K562 (cell line): ENCODE measurements around the gene FNDC4. TPM values are rescaled to one million over a fixed set of nuclear protein-coding genes. Genes with fewer than 3 reads are reported as not detected.

Experiments used
- ATAC-seq: fragments of 200-7000 bp; cut with Tn5 transposase; 3 replicates; pipeline ENCODE4 v1.9.1; 2020; ENCODE audit warnings: moderate library complexity
- BruUV-seq: library from RNA; stranded (reverse); fragments of 400-500 nt; replicated peaks from 2 replicates; lab custom pipeline; 2021; lab: Mats Ljungman, UMichigan
- CTCF ChIA-PET: fragments of 300-600 bp; formaldehyde crosslinking; extraction: SDS; loops from one replicate; lab custom pipeline; 2021; ENCODE audit warnings: low intra/inter-chr PET ratio; lab: Yijun Ruan, JAX
- POLR2A ChIA-PET: fragments of 300-600, 350-650 bp; sonication (Branson Sonifier 250); formaldehyde crosslinking; extraction: SDS; loops from one replicate; lab custom pipeline; 2021; ENCODE audit warnings: antibody characterized with exemption, inconsistent platforms; lab: Yijun Ruan, JAX
- DNase-seq, 4 experiments: peaks; one replicate each; pipeline versions ENCODE4 v3.0.0 to v3.0.0-alpha.2; 2011 to 2018; ENCODE audit warnings: low spot score in 3 of 4, mixed read lengths in 3 of 4; ENCODE audit errors: extremely low read depth in 1 of 4
- FAIRE-seq: peaks from 2 replicates; lab custom pipeline; 2011; peaks lifted over from hg19 to GRCh38; lab: Jason Lieb, UNC
- H2AFZ ChIP-seq: 2 replicates; pipeline ENCODE4 v1.6.0; 2011; ENCODE audit warnings: low read depth, low read length, control low read depth, inconsistent platforms
- H3K27ac ChIP-seq: fragments of 200-600 bp; 3 replicates; pipeline ENCODE4 v1.8.0; 2011; ENCODE audit warnings: low read depth, mild to moderate bottlenecking, control low read depth, inconsistent platforms, low read length, moderate library complexity, mixed read lengths; ENCODE audit errors: extremely low read depth
- H3K27me3 ChIP-seq, 2 experiments: fragments of 300-600 bp in 1 of 2; 2 replicates in 1 of 2; 3 replicates in 1 of 2; pipeline versions ENCODE4 v1.6.0 to v1.8.0; 2011; ENCODE audit warnings: inconsistent platforms in 2 of 2, low read length in 2 of 2, mild to moderate bottlenecking in 1 of 2, mixed read lengths in 1 of 2, moderate library complexity in 1 of 2; ENCODE audit not compliant: control insufficient read depth in 2 of 2, insufficient read depth in 2 of 2
- H3K36me3 ChIP-seq: fragments of 300-600 bp; 3 replicates; pipeline ENCODE4 v1.8.0; 2011; ENCODE audit warnings: mild to moderate bottlenecking, low read length, inconsistent platforms; ENCODE audit not compliant: control insufficient read depth, insufficient read depth
- H3K4me1 ChIP-seq, 2 experiments: fragments of 200-600 bp in 1 of 2; replicated peaks in 1 of 2; 2 replicates in 1 of 2; 3 replicates in 1 of 2; pipeline versions ENCODE4 v1.5.1 to v1.8.0; 2011; ENCODE audit warnings: inconsistent platforms in 2 of 2, low read length in 2 of 2, mild to moderate bottlenecking in 1 of 2, mixed read lengths in 1 of 2, moderate library complexity in 1 of 2; ENCODE audit not compliant: control insufficient read depth in 2 of 2, insufficient read depth in 2 of 2
- H3K4me2 ChIP-seq: 2 replicates; pipeline ENCODE4 v1.6.1; 2011; ENCODE audit warnings: low read length, control low read depth, inconsistent platforms, mixed read lengths; ENCODE audit not compliant: insufficient read depth
- H3K4me3 ChIP-seq: fragments of 200-600 bp; sonication (generic), shearing (Covaris generic); 2 replicates; pipeline ENCODE4 v1.5.1; 2016; ENCODE audit warnings: control low read depth, inconsistent platforms
- H3K79me2 ChIP-seq: fragments of 200-600 bp; 3 replicates; pipeline ENCODE4 v1.8.0; 2011; ENCODE audit warnings: low read length, inconsistent platforms; ENCODE audit not compliant: control insufficient read depth, insufficient read depth
- H3K9ac ChIP-seq, 2 experiments: 2 replicates each; pipeline versions ENCODE4 v1.6.0 to v1.6.1; 2011; ENCODE audit warnings: low read depth in 2 of 2, low read length in 2 of 2, control low read depth in 1 of 2, inconsistent platforms in 1 of 2, mild to moderate bottlenecking in 1 of 2, mixed read lengths in 1 of 2; ENCODE audit not compliant: insufficient read depth in 1 of 2
- H3K9me1 ChIP-seq: one replicate; pipeline ENCODE4 v1.6.0; 2011; ENCODE audit warnings: inconsistent platforms, mild to moderate bottlenecking, low read length, moderate library complexity; ENCODE audit not compliant: control insufficient read depth, insufficient read depth
- H3K9me3 ChIP-seq: replicated peaks from 2 replicates; pipeline ENCODE4 v1.5.1; 2011; ENCODE audit warnings: low read depth, low read length, inconsistent platforms; ENCODE audit not compliant: control insufficient read depth, insufficient read depth
- H4K20me1 ChIP-seq: replicated peaks from 2 replicates; pipeline ENCODE4 v1.6.1; 2011; ENCODE audit warnings: low read length, inconsistent platforms, mixed read lengths; ENCODE audit not compliant: control insufficient read depth, insufficient read depth
- ELF2 ChIP-seq: fragments of 250-450 bp; sonication (Bioruptor Pico); IDR thresholded peaks from 2 replicates; pipeline ENCODE4 v1.5.0; 2021; ENCODE audit warnings: mild to moderate bottlenecking
- ELK3 ChIP-seq: fragments of 450-650 bp; formaldehyde crosslinking; IDR thresholded peaks from 2 replicates; pipeline ENCODE4 v1.4.0; 2020; ENCODE audit warnings: mild to moderate bottlenecking
- GATA2 ChIP-seq: sonication (generic); formaldehyde crosslinking; IDR thresholded peaks from 2 replicates; pipeline ENCODE4 v1.4.0; 2020; ENCODE audit warnings: mild to moderate bottlenecking, missing genetic modification reagents
- GMEB1 ChIP-seq: fragments of 250-450 bp; sonication (Bioruptor Pico); IDR thresholded peaks from 2 replicates; pipeline ENCODE4 v1.4.0; 2020; ENCODE audit warnings: mild to moderate bottlenecking
- KHSRP ChIP-seq: fragments of 450-650 bp; IDR thresholded peaks from 2 replicates; pipeline ENCODE4 v1.6.1; 2017
- SMARCE1 ChIP-seq: fragments of 450-650 bp; IDR thresholded peaks from 2 replicates; pipeline ENCODE4 v1.7.1; 2016; ENCODE audit warnings: mild to moderate bottlenecking
- SNIP1 ChIP-seq: fragments of 450-650 bp; IDR thresholded peaks from 2 replicates; pipeline ENCODE4 v1.7.1; 2017; ENCODE audit warnings: low read depth, mild to moderate bottlenecking
- SP2 ChIP-seq: IDR thresholded peaks from 2 replicates; pipeline ENCODE4 v1.6.1; 2011; ENCODE audit warnings: mild to moderate bottlenecking, low read depth, low read length, moderate library complexity; ENCODE audit not compliant: poor library complexity, severe bottlenecking; ENCODE audit errors: extremely low read depth
- SRSF9 ChIP-seq: fragments of 200-400 bp; formaldehyde crosslinking; IDR thresholded peaks from 2 replicates; pipeline ENCODE4 v1.6.1; 2017; ENCODE audit warnings: low read depth, low read length, borderline replicate concordance
- TEAD2 ChIP-seq: fragments of 450-650 bp; IDR thresholded peaks from 2 replicates; pipeline ENCODE4 v1.6.1; 2016; ENCODE audit warnings: missing genetic modification characterization, control low read depth, missing compliant biosample characterization
- TSHZ1 ChIP-seq: fragments of 250-450 bp; sonication (Bioruptor Pico); IDR thresholded peaks from 2 replicates; pipeline ENCODE4 v1.4.0; 2020; ENCODE audit warnings: mild to moderate bottlenecking, moderate library complexity
- XRCC4 ChIP-seq: IDR thresholded peaks from one replicate; pipeline ENCODE4 v1.6.1; 2011; ENCODE audit not compliant: insufficient read depth, insufficient read length; ENCODE audit errors: extremely low read depth
- ZNF143 ChIP-seq: sonication (generic); formaldehyde crosslinking; IDR thresholded peaks from 2 replicates; pipeline ENCODE4 v1.9.0; 2022; ENCODE audit warnings: mild to moderate bottlenecking, missing genetic modification reagents
- WGBS: fragments of 100-300 bp; shearing (Covaris generic); methylation state at CpG from one replicate; pipeline ENCODE4 v1.1.6; 2016; ENCODE audit warnings: low coverage, mixed read lengths; ENCODE audit not compliant: insufficient coverage; ENCODE audit errors: missing lambda C conversion rate; 5-methylcytosine and 5-hydroxymethylcytosine counted together
- in situ Hi-C: fragments of 300-500 bp; cut with MboI; formaldehyde crosslinking; loops from 4 replicates; pipeline ENCODE4 v1.15.0; 2018; ENCODE audit warnings: inconsistent platforms, mixed read lengths
- intact Hi-C: fragments of 100-400 bp; cut with micrococcal nuclease; formaldehyde crosslinking; loops from 2 replicates; pipeline ENCODE4 v1.14.2; 2022
- polyA plus RNA-seq, 8 experiments: library from polyadenylated mRNA; depleted of rRNA in 4 of 8; stranded (reverse) in 5 of 8; unstranded in 3 of 8; fragments of >200 nt; fragmentation: Nextera tagmentation in 2 of 8; fragmentation: Illumina TruSeq in 1 of 8; extraction: Ambion mirVana in 2 of 8; extraction: Trizol in 1 of 8; gene quantifications; 2 replicates each; pipeline versions ENCODE4 v1.2.1 to v1.2.3, GENCODE V29; 2011 to 2014; ENCODE audit warnings: inconsistent platforms in 1 of 8, missing spikeins in 1 of 8
- total RNA-seq, 7 experiments: library from RNA; depleted of rRNA in 6 of 7; stranded (reverse); fragments of >200 nt in 6 of 7; fragmentation: Illumina TruSeq in 2 of 7; extraction: Trizol in 2 of 7; gene quantifications; 2 replicates each; pipeline versions ENCODE4 v1.2.1 to v1.2.3, GENCODE V29; 2011 to 2021; ENCODE audit warnings: low replicate concordance in 1 of 7
- TF ChIP-seq, protein P1 (sequence below): fragments of 250-450 bp; sonication (Bioruptor Pico); IDR thresholded peaks from 2 replicates; pipeline ENCODE4 v1.5.0; 2022; ENCODE audit warnings: mild to moderate bottlenecking

Gene FNDC4
- total and polyA plus RNA-seq, 9 of the 15 experiments (the other 6 are each of a cell fraction or from before 2014, with no cell fraction given) = 0.28 to 4.9 (median 2.3) TPM

- TF ChIP-seq TSHZ1 (no peak), GMEB1 (CRISPR knock-in tag) (no peak), SRSF9 (no peak)
Measured at GRCh38 chr2:27451095-27451494, 43.9 kb downstream of the FNDC4 start (continued).

DNA sequence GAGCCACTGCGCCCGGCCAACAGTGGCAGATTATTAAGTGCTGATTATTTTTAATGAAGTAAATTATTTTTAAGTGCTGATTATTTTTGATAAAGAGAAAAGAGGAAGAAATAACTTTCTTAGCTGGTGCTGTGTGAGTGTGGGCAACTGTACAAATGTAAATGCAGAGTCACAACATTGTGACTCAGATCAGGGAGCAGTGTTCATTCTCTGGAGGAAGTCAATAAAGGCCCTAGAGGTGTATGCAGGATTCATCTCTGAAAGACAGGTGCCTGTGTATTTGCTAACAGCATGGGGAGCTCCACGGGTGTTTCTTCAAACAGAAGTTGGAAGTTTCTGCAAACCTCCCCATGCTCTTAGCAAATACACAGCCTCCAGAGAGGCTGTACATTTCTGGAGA, 46.6 kb downstream of the FNDC4 start:
- ATAC-seq (no peak), FAIRE-seq (no peak), DNase-seq (no peak)
- H3K4me2 ChIP-seq = no peak overlapping the region
- H3K4me3 ChIP-seq = no peak overlapping the region
- H3K9me1 ChIP-seq = no peaks in the 10 kb centered on the region
- intact Hi-C loops (no loop called here), in situ Hi-C loops (no loop called here)
- H3K36me3 ChIP-seq = peaks cover 33% of the 10 kb centered on the region; the same call in 2 of the 3 replicates
- H3K27ac ChIP-seq = no peak overlapping the region
- no peaks in the 10 kb centered on the region for H3K27me3 ChIP-seq
- H2AFZ ChIP-seq = no peak overlapping the region
- no TSS peak for BruUV-seq
- ChIA-PET POLR2A (interaction anchor here (0.6 to 3.3 kb wide), 4 partner anchors 15 to 102 kb away, joined by 3 to 17 read pairs (median 6); partner anchors contain the start of gene NRBP1), CTCF (no interaction called here)
- no peak overlapping the region for H3K9ac ChIP-seq
- H3K79me2 ChIP-seq = no peaks in the 10 kb centered on the region
- no peaks in the 10 kb centered on the region for H4K20me1 ChIP-seq
- no peaks in the 10 kb centered on the region for H3K9me3 ChIP-seq
- H3K4me1 ChIP-seq = no peaks in the 10 kb centered on the region; a peak in 1 of 5 replicates
- 49% methylated on average over 3 of the region's 3 CpGs for WGBS
- no peak for TF ChIP-seq SMARCE1
- no peak for TF ChIP-seq XRCC4
- TF ChIP-seq GATA2 (CRISPR knock-in tag) = no peak
- no peak for TF ChIP-seq SP2
- TF ChIP-seq SNIP1 = no peak
- no peak for TF ChIP-seq TEAD2 (tag)
- no peak for TF ChIP-seq ELK3 (CRISPR knock-in tag)
- TF ChIP-seq, protein P1, sequence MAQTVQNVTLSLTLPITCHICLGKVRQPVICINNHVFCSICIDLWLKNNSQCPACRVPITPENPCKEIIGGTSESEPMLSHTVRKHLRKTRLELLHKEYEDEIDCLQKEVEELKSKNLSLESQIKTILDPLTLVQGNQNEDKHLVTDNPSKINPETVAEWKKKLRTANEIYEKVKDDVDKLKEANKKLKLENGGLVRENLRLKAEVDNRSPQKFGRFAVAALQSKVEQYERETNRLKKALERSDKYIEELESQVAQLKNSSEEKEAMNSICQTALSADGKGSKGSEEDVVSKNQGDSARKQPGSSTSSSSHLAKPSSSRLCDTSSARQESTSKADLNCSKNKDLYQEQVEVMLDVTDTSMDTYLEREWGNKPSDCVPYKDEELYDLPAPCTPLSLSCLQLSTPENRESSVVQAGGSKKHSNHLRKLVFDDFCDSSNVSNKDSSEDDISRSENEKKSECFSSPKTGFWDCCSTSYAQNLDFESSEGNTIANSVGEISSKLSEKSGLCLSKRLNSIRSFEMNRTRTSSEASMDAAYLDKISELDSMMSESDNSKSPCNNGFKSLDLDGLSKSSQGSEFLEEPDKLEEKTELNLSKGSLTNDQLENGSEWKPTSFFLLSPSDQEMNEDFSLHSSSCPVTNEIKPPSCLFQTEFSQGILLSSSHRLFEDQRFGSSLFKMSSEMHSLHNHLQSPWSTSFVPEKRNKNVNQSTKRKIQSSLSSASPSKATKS (CRISPR knock-in tag) = no peak
- TF ChIP-seq ELF2 = no peak
- no peak for TF ChIP-seq KHSRP
- TF ChIP-seq ZNF143 = no peak
